ENCODE results near the gene RPTN. TPM values are rescaled to one million over a fixed set of nuclear protein-coding genes. Genes with fewer than 3 reads are reported as not detected.

Gene RPTN
- total RNA-seq, 1 donor from 2014 or later: not detected

- no peak overlapping the region for H3K27ac Mint-ChIP-seq
- H3K4me3 Mint-ChIP-seq: no peak overlapping the region
- no peak for TF ChIP-seq CTCF (IDR thresholded peaks at IDR 0.05)
- ChIA-PET CTCF (interaction anchor here (1.5 kb wide), 1 partner anchor 316 kb away, joined by 6 read pairs; no protein-coding TSS in a partner anchor), POLR2A (no interaction called here)
- no peaks in the 10 kb centered on the region for H3K36me3 Mint-ChIP-seq (ENCODE audit: low read depth)
- DNase-seq: no peak
- intact Hi-C loops (cut with micrococcal nuclease): loop anchor here (1.0 kb wide), 1 partner anchor 43 kb away; no protein-coding TSS in a partner anchor
- peaks cover 7% of the 10 kb centered on the region for H3K9me3 Mint-ChIP-seq
- ATAC-seq (ENCODE audit: low read depth): no peak
- peaks cover 31% of the 10 kb centered on the region for H3K27me3 Mint-ChIP-seq
- H3K4me1 Mint-ChIP-seq: no peaks in the 10 kb centered on the region
Observed at GRCh38 chr1:152141971-152142584, 16.9 kb downstream of the RPTN start.

DNA sequence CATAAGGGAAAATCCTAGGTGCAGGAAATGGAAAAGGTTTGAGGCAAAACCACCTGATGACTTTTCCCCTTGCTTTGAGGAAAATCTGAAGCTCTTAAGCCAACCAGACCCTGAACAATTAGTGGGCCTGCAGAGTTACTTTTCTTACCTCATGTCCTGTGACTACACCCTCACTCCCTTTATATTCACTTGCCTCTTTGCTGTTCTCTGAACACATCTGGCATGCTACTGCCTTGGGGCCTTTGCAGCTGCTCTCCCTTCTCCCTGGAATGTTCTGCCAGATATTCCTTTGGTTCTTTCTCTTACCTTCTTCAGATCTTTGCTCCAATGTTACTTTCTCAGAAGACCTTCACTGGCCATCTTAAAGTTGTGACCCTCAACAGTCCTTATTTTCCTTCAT lies 21.8 kb downstream of the RPTN start:
- H3K4me3 Mint-ChIP-seq: no peak overlapping the region

GRCh38 chr1:152130186-152130585 lies 28.8 kb downstream of the RPTN start:
- POLR2A ChIA-PET: no interaction called here
- no peaks in the 10 kb centered on the region for H3K4me1 Mint-ChIP-seq
- intact Hi-C loops (cut with micrococcal nuclease): no loop called here
- no peak for TF ChIP-seq CTCF (IDR thresholded peaks at IDR 0.05)
- CTCF ChIA-PET: no interaction called here
- peaks cover 43% of the 10 kb centered on the region for H3K27me3 Mint-ChIP-seq
- no peak overlapping the region for H3K27ac Mint-ChIP-seq
- DNase-seq: no peak
- H3K36me3 Mint-ChIP-seq (ENCODE audit: low read depth): no peaks in the 10 kb centered on the region
- no peak overlapping the region for H3K4me3 Mint-ChIP-seq
- no peak for ATAC-seq (ENCODE audit: low read depth)
- H3K9me3 Mint-ChIP-seq: peaks cover 16% of the 10 kb centered on the region

More for the DNA sequence above, 21.8 kb downstream of the RPTN start:
- CTCF ChIA-PET: no interaction called here
- no peak for TF ChIP-seq CTCF (IDR thresholded peaks at IDR 0.05)
- H3K4me1 Mint-ChIP-seq: no peaks in the 10 kb centered on the region
- peaks cover 15% of the 10 kb centered on the region for H3K9me3 Mint-ChIP-seq
- POLR2A ChIA-PET: no interaction called here
- ATAC-seq (ENCODE audit: low read depth): no peak
- intact Hi-C loops (cut with micrococcal nuclease): no loop called here
- no peak overlapping the region for H3K27ac Mint-ChIP-seq
- H3K27me3 Mint-ChIP-seq: peaks cover 23% of the 10 kb centered on the region
- DNase-seq: no peak
- H3K36me3 Mint-ChIP-seq (ENCODE audit: low read depth): no peaks in the 10 kb centered on the region

GRCh38 chr1:152127673-152128072 lies 31.4 kb downstream of the RPTN start:
- Mint-ChIP-seq H3K4me1 (no peaks in the 10 kb centered on the region), H3K27me3 (peaks cover 48% of the 10 kb centered on the region), H3K9me3 (peaks cover 5% of the 10 kb centered on the region), H3K36me3 (ENCODE audit: low read depth) (no peaks in the 10 kb centered on the region), H3K4me3 (no peak overlapping the region), H3K27ac (no peak overlapping the region)
- intact Hi-C loops (cut with micrococcal nuclease): no loop called here
- POLR2A ChIA-PET: no interaction called here
- CTCF ChIA-PET: no interaction called here
- DNase-seq: no peak
- no peak for ATAC-seq (ENCODE audit: low read depth)
- TF ChIP-seq CTCF (IDR thresholded peaks at IDR 0.05): no peak

GRCh38 chr1:152125834-152126443 lies 33.1 kb downstream of the RPTN start:
- Mint-ChIP-seq H3K9me3 (no peaks in the 10 kb centered on the region), H3K27ac (no peak overlapping the region), H3K36me3 (ENCODE audit: low read depth) (no peaks in the 10 kb centered on the region), H3K4me3 (no peak overlapping the region), H3K4me1 (no peaks in the 10 kb centered on the region), H3K27me3 (peaks cover 50% of the 10 kb centered on the region)
- ATAC-seq (ENCODE audit: low read depth): no peak
- intact Hi-C loops (cut with micrococcal nuclease): no loop called here
- CTCF ChIA-PET: no interaction called here
- POLR2A ChIA-PET: no interaction called here
- no peak for TF ChIP-seq CTCF (IDR thresholded peaks at IDR 0.05)
- DNase-seq: no peak
